Sciatic nerve (tissue), 2 donors: ENCODE results near the gene C1orf74. TPM values are rescaled to one million over a fixed set of nuclear protein-coding genes. Genes with fewer than 3 reads are reported as not detected.
"Not testable (repeated sequence)": the region's sequence is repeated elsewhere in the genome, so short reads cannot be mapped to it uniquely, and the experiment has no call there.

Experiments
- ATAC-seq: fragments of 200-7000 bp; cut with Tn5 transposase; one replicate; pipeline ENCODE4 v1.9.1; 2020; ENCODE audit warnings: mild to moderate bottlenecking, moderate library complexity
- DNase-seq: peaks from one replicate; pipeline ENCODE4 v3.0.0-alpha.2; 2020; ENCODE audit warnings: low spot score
- intact Hi-C: fragments of 100-400 bp; cut with DNase I; formaldehyde crosslinking; loops from one replicate; pipeline ENCODE4 v1.14.2; 2022
- total RNA-seq: library from RNA; stranded (reverse); fragmentation: NEBNext Ultra II Directional; extraction: Animal tissue kit (Norgen Biotek cat#: 25700); gene quantifications from one replicate; pipeline ENCODE4 v1.2.1, GENCODE V29; 2021
- donor health status: DM: no; HTN: no; CAD: no.
- donor health status: DM: no; HTN: no; CAD: no.

C1orf74 gene
- total RNA-seq, 1 donor from 2014 or later: 1.5 TPM

DNA sequence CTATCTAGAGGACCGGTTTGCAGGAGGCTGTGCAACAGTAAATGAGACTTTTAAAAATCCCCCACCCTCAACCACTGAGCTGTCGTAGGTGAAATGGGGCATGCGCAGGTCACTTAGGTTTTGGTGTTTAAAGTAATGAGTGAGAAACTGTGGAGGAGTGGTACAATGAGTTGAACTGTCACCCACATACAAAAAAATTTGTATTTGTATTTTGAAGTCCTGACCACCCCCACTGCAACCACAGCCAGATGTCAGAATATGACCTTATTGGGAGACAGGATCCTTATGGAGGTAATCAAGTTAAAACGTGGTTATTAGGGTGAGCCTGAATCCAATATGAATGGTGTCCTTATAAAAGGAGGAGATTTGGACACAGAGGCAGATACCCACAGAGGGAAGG is 23.1 kb upstream of the C1orf74 start:
- DNase-seq (no peak), ATAC-seq (no peak)
- intact Hi-C loops: no loop called here

DNA sequence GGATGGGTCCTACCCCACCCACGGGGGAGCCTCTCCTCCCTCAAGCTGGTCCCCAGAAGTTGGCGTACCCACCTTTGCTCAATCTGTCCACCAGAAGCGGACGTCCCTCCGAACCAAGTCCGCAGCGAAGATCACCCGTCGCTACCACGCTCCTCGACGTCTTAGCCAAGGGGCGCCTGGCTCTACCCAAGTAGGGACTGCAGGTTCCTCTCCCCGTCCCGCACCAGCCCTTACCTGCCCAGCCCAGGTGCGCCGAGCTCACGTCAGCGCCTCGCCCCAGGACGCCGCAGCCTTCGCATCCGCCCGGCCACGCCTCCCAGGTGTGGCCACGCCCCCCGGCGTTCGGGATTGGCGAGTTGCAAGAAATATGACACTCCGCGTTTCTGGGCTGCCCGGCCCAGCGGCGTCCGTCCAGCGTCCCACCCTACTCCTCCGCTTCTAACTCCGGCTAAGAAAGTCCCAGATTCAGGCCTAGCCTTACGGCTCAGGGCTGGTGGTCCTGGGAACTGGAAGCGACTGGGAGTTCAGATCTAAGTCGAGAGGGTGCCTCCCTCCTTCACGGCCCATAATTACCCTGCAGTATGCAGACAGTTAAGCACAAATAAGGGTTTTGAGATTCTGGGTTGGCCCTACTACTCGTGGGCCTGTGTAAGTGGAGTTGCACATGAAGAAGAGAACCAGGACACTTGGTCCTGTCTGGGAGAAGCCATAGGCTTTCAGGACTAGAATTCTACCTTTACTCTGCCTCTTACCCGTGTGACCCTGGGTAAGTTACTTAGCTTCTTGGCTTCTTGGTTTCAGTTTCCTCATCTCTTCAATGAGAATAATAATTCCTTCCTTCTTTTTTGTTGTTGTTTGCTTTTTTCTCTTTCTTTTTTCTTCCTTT is 21.8 kb upstream of the C1orf74 start, which contains the start of gene IRF6:
Gene IRF6, minus strand, starts transcription at position 268 of the 886 bp plus-strand sequence. CDS start 4,729 bp downstream, outside the sequence.
- intact Hi-C loops: no loop called here
- ATAC-seq: peak; percentile 52
- peak; percentile 80 for DNase-seq

DNA sequence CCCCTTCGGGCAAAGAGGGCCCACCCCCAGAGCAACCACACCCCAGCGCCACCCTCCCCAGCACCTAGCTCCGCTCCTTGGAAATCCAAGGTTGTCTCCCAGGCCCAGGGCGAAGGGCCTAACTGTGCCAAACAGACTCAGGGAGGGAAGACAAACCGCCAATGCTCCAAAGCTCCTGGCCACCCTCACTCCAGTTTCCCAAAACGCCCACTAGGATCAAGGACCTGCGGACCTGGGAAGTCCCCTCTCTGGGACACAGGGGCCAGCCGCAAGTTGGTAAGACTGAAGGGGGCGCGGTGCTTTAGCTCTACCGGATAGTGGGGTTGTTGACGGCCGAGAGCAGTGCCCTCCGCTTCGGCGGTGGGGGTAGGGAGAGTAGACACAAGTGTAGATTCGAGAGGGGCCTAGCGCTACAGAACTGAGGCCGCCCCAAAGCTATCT is 21.0 kb upstream of the C1orf74 start:
- ATAC-seq: no peak
- DNase-seq: no peak
- intact Hi-C loops: no loop called here

DNA sequence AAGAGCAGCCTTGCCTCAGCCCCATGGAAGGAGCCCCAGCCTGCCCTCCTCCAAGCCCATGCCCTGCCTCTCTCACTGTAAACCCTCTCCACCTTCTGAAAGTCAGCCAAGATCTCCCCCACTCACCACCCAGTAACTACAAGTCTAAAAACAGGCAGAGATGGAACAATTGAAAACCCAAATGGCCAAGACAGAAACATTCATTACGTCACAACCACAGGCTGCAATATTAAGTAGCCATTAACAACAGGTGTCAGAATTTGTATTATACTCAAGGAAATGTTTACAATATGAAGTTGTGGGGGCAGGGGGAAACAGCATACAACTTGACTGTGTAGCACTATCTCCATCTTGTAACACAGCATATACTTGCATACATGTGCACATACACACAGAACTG is 19.2 kb upstream of the C1orf74 start:
- DNase-seq: no peak
- ATAC-seq: no peak
- intact Hi-C loops: no loop called here

DNA sequence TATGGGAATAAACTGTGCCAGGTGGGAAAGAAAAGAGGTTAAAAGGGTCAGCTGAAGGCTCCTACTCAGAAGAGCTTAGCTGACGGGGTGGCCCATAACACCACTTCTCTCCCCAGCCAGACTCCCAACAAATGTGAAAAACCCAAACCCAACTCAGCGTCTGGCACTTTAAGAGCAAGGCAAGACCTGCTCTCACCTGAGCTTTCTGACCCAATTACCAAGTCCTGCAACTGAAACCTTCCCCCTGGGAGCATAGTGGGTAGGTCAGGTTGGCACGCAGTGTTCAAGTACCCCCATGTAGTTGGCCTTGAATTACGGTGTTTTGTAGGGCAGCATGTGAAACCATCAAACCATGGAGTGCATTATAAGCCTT is 18.4 kb upstream of the C1orf74 start:
- intact Hi-C loops: no loop called here
- DNase-seq: no peak
- no peak for ATAC-seq

DNA sequence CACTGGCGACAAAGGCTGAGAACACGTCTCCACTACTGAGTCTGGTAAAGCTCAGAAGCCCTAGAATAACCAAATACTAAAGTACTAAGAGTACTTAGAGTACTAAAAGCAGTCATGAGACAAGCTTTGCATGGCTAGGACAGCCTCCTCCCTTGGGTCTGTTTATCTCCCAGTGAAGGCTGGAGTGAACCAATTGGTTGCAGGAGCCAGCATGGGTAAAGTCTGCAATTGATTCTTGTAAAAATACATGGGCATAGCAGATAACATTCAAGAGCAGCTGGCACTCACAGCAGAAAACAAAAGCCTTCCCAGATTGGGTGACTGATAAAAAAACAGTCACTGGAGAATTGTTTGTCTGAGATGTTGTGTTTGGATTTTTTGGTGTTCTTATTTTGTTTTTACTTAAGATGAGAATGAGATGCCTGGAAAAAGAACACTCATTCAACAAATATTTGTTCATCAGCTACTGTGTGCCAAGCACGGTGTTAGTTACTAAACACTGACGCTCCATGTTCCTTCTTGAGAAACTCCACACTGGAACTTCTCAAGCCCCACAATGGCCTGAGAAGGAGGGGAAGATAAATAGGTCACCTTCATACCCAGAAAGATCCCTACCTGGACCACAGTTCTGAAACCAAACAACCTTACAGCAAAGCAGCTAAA is 17.9 kb upstream of the C1orf74 start:
- DNase-seq (no peak), ATAC-seq (no peak)
- intact Hi-C loops: no loop called here

DNA sequence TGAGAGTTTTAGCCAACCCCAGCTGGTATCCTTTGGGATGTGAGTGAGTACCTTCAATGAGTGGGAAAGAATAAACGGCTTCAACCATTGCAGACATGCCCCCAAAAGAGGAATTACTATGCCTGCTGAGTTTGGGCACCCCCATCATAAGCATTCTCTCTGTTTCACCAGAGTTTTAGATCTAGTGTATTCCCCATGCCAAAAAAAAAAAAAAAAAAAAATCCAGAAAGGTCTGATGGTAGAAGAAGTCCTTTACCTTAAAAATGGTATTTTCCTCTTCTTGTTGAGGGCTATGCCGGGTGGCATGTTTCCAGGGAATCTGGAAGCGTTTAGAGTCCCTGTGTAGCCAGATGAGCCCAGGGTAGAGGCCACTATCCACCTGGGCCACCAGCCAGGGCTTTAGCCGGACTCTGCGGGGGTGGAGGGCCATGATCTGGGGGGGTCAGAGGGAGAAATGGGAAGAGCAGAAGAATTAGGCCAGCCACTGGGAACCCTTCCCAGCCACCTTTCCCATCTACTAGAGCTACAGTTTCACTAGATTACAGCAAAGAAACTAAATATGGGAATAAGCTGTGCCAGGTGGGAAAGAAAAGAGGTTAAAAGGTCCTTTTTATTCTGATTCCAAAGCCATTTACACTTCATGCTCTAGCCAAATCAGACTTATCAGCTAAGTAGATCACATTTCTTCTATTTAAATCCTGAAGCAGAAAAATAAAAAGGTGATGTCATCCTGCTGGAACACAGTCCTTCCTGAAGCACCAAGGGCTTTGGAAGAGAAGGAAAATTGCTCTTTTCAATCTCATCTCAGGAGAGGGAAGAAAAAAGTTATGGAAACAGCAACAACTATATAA is 16.9 kb upstream of the C1orf74 start:
- ATAC-seq (peak; percentile 94), DNase-seq (peak; percentile 82)
- intact Hi-C loops: no loop called here

DNA sequence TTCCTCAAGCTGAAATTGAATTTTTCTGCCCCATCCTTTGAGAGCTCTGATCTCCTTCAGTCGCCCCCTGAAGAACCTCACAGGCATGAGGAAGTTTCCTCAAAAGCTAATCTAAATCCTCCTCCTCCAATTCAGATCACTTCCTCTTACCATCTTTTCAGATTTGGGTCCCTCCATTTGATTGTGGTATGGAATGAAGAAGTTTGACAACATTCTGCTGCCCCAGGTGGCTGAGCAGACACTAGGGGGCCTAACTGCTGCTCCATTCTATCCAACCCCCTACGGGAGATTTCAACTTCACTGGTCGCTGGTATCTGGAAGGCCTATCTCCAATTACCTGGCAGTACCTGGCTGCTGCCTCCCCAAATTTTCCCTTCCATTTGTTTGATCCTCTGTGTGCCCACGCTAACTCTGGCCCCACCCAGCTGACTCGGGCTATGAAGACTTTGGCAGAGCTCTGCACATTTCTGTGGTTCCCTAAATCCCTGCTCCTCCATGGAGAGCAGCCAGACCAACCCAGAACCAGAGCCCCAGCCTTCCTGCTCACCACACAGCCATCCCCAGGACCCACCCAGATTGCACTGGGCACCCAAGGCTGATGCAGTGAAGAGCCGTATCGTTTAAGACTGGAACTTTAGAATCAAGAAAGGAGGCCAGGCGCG is 13.8 kb upstream of the C1orf74 start:
- DNase-seq: no peak
- intact Hi-C loops: no loop called here
- no peak for ATAC-seq

DNA sequence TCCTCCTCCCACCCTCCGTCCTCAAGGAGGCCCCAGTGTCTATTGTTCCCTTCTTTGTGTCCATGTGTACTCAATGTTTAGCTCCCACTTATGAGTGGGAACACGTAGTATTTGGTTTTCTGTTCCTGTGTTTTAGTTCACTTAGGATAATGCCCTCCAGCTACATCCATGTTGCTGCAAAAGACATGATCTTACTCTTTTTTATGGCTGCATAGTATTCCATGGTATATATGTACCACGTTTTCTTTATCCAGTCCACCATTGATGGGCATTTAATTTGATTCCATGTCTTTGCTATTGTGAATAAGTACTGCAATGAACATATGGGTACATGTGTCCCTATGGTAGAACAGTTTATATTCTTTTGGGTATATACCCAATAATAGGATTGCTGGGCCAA is 9.4 kb upstream of the C1orf74 start:
- DNase-seq, intact Hi-C loops, ATAC-seq: not testable (repeated sequence)

DNA sequence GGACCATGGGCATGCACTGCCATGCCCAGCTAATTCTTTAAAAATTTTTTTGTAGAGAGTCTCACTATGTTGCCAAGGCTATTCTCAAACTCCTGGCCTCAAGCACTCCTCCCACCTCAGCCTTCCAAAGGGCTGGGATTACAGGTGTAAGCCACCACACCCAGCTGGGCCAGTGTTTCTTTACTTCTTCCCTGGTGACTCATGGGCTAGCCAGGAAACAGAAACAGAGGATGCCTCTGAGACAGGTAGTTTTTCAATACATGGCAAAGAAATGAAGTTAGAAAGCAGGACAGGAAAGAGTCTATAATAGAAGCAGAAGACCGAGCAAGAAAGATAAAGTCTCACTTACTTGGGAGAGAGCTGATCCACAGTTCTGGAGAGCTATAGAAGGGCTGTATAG is 7.6 kb upstream of the C1orf74 start:
- intact Hi-C loops: no loop called here
- DNase-seq (no peak), ATAC-seq (no peak)

DNA sequence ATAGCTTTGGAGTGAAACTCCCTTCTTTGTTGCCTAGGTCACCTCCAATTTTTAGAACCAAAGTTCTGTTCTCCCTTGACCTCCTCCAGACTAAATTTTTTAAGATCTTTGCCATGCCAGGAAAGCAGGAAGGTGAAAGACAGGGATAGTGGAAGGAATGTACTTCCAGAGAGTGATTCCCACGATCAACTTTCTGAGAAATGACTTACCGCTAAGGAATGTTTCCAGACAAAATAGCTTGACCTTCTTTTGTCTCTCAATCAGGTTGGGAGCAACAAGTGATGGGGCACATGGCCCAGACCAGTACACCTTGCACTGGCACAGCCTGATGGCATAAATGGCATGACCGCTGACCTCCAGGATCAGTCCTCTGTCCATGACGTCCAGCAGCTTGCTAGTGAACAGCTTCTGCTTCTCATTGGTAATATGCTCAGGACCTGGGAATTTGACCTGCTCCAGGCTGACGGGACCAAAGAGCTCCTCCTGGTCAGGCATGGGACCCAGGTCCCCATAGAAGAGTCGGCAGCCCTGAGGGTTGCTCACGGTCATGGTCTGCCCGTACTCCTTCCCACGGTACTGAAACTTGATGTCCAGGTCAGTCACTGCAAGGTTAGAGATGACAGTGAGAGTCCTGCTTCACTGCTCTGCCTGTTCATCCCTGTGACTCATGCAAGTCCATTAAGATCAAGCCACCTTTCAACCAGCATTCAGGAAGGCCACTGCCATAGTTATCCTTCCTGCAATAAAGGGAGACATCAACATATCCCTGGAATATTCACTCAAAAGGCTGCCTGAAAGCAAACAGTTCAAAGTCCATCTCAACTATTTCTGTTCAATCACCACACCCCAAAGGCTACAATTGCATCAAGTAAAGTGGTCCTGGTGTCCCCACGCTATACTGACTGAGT is 6.2 kb upstream of the C1orf74 start:
- DNase-seq: no peak
- intact Hi-C loops: no loop called here
- no peak for ATAC-seq

DNA sequence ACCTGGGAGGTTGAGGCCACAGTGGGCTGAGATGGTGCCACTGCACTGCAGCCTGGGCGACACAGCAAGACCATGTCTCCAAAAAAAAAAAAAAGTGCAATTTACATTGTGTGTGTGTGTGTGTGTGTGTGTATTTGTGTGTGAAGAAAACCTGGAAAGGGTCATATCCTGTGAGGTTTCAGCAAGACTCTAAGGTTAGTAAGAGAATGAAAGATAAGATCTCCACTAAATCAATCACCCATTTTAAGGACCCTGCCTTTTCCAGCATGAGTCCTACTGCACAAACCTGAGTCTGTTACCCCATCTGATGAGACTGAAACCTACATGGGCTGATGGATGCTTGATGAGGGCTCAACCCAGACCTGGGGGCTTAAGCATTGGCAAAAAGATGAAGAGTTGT is 4.9 kb upstream of the C1orf74 start:
- ATAC-seq (no peak), DNase-seq (no peak)
- intact Hi-C loops: no loop called here

DNA sequence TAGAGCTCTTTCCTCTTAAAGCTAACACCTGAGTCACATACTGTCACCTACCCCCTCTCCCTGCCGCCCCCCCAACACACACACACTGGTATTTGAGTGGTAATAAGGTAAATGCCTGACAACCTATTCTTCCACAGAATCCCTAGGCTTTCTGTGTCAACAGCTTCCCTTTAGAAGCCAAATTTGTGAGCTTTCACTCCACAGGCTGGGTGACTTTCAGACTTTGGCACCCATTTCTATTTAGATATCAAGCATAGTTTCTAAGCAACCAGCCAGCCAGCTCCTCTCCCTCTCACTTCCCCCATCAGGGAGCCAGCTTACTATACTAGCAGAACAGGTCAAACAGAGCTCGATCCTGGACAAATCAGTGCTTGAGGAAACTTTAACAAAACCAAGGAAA is 3.2 kb upstream of the C1orf74 start:
- intact Hi-C loops: no loop called here
- no peak for DNase-seq
- no peak for ATAC-seq

DNA sequence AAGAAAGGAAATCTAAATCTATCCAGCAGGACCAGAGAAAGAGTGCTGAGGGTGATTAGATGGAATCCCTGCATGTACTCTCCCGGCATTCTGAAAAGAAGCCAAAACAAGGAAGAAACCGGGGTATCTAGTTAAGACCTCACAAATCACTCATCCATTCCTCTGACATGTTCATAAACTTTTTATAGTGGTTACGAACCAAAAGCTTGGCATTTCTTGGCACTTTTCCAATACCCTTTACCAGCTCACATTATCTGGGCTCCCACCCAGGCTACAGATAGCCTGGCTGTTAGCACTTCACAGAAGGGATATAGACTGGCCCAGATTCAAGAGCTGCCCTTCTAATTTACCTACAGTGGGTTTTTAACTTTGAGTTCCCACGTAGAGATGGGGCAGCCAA is 1.8 kb upstream of the C1orf74 start:
- DNase-seq (no peak), ATAC-seq (no peak)
- intact Hi-C loops: no loop called here

DNA sequence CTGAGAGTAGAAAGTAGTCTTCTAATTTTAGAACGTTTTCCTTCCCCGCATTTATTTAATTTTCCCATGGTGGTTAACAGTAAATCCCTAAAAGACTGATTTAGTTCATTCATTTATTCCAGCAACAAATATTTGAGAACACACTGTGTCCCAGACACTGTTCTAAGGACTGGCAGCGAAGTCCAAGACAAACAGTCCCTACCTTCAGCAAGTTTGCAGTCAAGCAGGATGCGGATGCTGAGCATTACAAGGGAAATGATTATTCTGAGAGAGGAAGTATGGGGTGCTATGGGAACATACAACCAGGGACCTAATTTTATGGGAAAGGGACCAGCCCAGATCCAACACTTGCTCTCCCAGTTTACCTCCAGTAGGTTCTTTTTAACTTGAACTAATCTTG is 1.2 kb upstream of the C1orf74 start:
- intact Hi-C loops: no loop called here
- ATAC-seq (no peak), DNase-seq (no peak)

DNA sequence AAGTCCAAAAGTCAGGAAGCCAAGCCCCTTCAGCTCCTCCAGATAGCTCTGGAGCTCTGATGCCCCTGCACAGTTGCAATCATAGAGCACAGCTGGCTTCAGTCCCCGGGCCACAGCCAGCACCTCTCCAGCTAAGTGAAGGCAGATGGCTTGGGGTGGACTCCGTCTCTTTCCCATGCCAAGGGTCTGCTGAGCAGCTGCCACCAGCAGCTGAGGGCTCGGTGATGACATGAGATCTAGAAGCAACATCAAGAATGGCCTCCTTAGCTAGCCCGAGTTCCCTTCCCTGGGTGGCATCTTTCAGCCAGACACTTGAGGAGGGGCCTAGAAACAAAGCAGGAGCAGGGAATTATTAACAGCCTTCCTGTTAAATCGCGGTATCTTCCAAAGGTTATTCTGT is 973 bp downstream of the C1orf74 start:
- DNase-seq (no peak), ATAC-seq (no peak)
- intact Hi-C loops: no loop called here

DNA sequence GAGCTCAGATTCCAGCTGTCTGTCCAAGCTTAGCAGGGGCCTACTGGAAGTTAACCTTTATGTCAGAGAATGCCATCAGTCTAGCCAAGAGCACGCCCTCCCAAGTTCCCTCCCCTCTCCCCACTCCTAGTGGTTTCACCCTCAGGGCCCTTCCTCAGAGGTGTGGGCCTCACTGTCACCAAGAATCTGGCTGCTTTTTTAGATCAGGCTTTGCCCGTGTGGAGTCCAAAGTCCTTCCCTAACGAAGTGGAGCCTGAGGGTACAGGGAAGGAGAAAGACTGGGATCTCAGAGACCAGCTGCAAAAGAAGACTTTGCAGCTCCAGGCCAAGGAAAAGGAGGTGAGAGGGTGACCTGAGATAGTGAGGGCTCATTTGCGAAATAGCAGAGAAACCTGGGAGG is 4.1 kb downstream of the C1orf74 start:
- intact Hi-C loops: no loop called here

DNA sequence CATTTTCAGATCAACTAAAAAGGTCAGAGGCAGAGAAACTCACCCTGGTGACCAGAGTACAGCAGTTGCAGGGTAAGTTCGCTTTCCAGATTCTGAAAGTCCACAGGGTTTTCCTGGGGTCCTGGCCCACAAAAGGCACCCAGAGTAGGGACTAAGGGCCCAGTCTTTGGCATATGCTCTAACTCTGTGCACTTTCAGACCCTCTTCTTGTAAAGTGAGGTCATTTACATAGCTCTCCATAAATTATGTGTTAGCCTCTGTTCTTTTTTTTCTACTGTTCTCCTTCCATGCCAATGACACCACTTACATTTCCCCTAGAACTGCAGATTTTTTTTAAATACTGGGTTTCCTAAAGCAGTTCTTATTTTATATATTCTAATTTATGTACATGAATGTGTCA is 6.3 kb downstream of the C1orf74 start:
- ATAC-seq: no peak
- intact Hi-C loops: no loop called here
- DNase-seq: no peak

More for the DNA sequence above, 4.1 kb downstream of the C1orf74 start:
- ATAC-seq (no peak), DNase-seq (no peak)
